HG02759 (cell line): ENCODE results near the gene CCDC172.
"Not testable (repeated sequence)": the region's sequence is repeated elsewhere in the genome, so short reads cannot be mapped to it uniquely, and the experiment has no call there.

Source experiments
- ATAC-seq: cut with Tn5 transposase; IDR thresholded peaks from one replicate; pipeline ENCODE4 v1.9.1; 2021; ENCODE audit warnings: mild to moderate bottlenecking, moderate library complexity; ENCODE audit not compliant: unreplicated experiment

The CCDC172 gene

GRCh38 chr10:116331815-116332214 is 7.6 kb downstream of the CCDC172 start:
- ATAC-seq: no peak

- no peak for ATAC-seq
Measured at GRCh38 chr10:116336866-116337265, 12.6 kb downstream of the CCDC172 start.

GRCh38 chr10:116352125-116352524 is 27.9 kb downstream of the CCDC172 start:
- ATAC-seq: no peak

GRCh38 chr10:116353817-116354216 is 29.6 kb downstream of the CCDC172 start:
- ATAC-seq: no peak

GRCh38 chr10:116355341-116355740 is 31.1 kb downstream of the CCDC172 start:
- ATAC-seq: no peak

- no peak for ATAC-seq
Measured at GRCh38 chr10:116356833-116357232, 32.6 kb downstream of the CCDC172 start.

- ATAC-seq: no peak
Measured at GRCh38 chr10:116364868-116365267, 40.6 kb downstream of the CCDC172 start.

GRCh38 chr10:116371737-116372136 is 47.5 kb downstream of the CCDC172 start:
- ATAC-seq: no peak

GRCh38 chr10:116382290-116382689 is 58.0 kb downstream of the CCDC172 start:
- no peak for ATAC-seq

- ATAC-seq: no peak
Measured at GRCh38 chr10:116385311-116385710, 61.1 kb downstream of the CCDC172 start.

GRCh38 chr10:116385994-116386809 is 62.0 kb downstream of the CCDC172 start:
- ATAC-seq: no peak

GRCh38 chr10:116393246-116393831 is 69.1 kb downstream of the CCDC172 start:
- not testable (repeated sequence) for ATAC-seq

- no peak for ATAC-seq
Measured at GRCh38 chr10:116395223-116395985, 71.2 kb downstream of the CCDC172 start.

- no peak for ATAC-seq
Measured at GRCh38 chr10:116398224-116398623, 74.0 kb downstream of the CCDC172 start.

- ATAC-seq: no peak
Measured at GRCh38 chr10:116402858-116403257, 78.6 kb downstream of the CCDC172 start.

- no peak for ATAC-seq
Measured at GRCh38 chr10:116403740-116404250, 79.5 kb downstream of the CCDC172 start.

GRCh38 chr10:116408719-116409118 is 84.5 kb downstream of the CCDC172 start:
- ATAC-seq: peak; percentile 78

GRCh38 chr10:116410351-116410750 is 86.1 kb downstream of the CCDC172 start:
- no peak for ATAC-seq

- no peak for ATAC-seq
Measured at GRCh38 chr10:116417821-116418220, 93.6 kb downstream of the CCDC172 start.

- no peak for ATAC-seq
Measured at GRCh38 chr10:116418389-116418788, 94.1 kb downstream of the CCDC172 start.

- ATAC-seq: no peak
Measured at GRCh38 chr10:116421815-116422214, 97.6 kb downstream of the CCDC172 start.
